MM.1S (cell line): Measurements from ENCODE around the gene RBM34.

Experiments used
- CTCF ChIP-seq: fragments of 300-600 bp; sonication (generic); IDR thresholded peaks from 2 replicates; pipeline ENCODE4 v1.5.1; 2016; ENCODE audit warnings: antibody characterized with exemption, low read length, mixed read lengths
- EZH2 ChIP-seq: fragments of 300-600 bp; sonication (generic); optimal IDR thresholded peaks from 2 replicates; pipeline ENCODE3; 2017; ENCODE audit warnings: low read depth, mild to moderate bottlenecking, antibody characterized with exemption, low read length, mixed read lengths
- EZH2phosphoT487 ChIP-seq: fragments of 300-600 bp; sonication (generic); IDR thresholded peaks from 2 replicates; pipeline ENCODE4 v1.6.1; 2018; ENCODE audit warnings: antibody characterized with exemption, low read length

GRCh38 chr1:235207209-235207565 lies 46.1 kb upstream of the RBM34 start:
- TF ChIP-seq EZH2 (no peak), CTCF (no peak), EZH2phosphoT487 (no peak)
